Dermis blood vessel endothelial cell (primary cell): ENCODE data around the gene STAMBPL1. TPM values are rescaled to one million over a fixed set of nuclear protein-coding genes. Genes with fewer than 3 reads are reported as not detected.
"Not testable (repeated sequence)": the region's sequence is repeated elsewhere in the genome, so short reads cannot be mapped to it uniquely, and the experiment has no call there.

Source experiments
- DNase-seq: peaks from one replicate; pipeline ENCODE4 v3.0.0; 2010
- total RNA-seq: library from RNA; depleted of rRNA; stranded (reverse); fragments of >200 nt; gene quantifications from 2 replicates; pipeline ENCODE4 v1.2.3, GENCODE V29; 2014

The STAMBPL1 gene
- total RNA-seq = 1.0 and 1.4 TPM in 2 replicates

DNA sequence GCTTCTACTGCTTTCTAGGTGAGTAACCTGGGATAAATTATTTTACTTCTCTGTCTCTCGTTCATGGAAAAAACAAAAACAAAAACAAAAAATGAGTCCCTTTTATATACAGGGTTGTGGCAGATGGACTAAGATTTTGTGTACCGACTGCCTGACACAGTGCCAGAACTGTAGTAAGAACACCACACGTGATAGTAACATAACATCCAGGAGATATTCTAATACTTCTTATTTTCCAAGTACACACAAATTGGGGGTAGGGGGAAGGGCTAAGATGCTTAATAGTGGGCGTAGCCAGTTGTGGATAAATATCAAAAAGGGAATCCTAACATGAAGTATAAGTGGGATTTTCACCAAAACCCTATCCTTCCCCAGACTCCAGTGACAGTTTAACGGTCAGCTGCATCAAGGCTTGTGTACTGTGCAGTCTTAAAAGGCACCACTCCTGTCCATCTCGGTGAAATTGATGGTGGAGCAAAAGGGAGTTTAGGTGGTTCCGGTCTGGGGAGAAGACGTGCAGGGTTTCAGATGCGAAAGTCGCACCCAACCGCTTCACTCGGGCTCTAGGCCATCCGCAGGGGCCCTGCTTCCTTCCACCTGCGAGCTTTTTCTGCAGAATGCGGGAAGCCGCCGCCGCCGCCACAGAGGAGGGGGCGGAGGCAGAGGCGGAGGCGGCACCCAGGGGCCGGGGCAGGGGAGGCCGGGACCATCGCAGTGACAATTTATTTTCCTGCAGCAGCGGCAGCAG, at the start of gene STAMBPL1:
Gene STAMBPL1, plus strand, starts transcription at position 712 of the 748 bp plus-strand sequence. CDS start 21,464 bp downstream, outside the sequence.
- DNase-seq = no peak

GRCh38 chr10:88830643-88831268, 49.3 kb upstream of the STAMBPL1 start:
- DNase-seq = no peak

DNA sequence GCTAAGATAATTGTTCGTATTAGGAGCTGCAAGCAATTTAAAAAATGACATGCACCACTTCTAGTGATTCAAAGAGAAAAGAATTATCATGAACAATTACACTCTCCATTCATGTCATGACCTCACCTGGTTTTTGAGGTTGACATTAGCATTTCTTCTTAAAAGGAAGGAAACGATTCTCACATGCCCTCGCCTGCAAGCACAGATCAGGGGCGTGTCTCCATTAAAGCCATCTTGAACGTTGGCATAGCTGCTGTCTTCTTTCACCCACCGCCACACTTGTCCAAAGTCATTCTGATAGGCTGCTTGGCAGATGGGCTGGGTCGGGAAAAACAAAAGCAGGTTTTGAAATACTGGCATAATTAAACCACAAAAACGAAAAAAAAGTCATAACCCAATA, 48.3 kb upstream of the STAMBPL1 start:
- DNase-seq = no peak

GRCh38 chr10:88832376-88832775, 47.7 kb upstream of the STAMBPL1 start:
- DNase-seq = no peak

DNA sequence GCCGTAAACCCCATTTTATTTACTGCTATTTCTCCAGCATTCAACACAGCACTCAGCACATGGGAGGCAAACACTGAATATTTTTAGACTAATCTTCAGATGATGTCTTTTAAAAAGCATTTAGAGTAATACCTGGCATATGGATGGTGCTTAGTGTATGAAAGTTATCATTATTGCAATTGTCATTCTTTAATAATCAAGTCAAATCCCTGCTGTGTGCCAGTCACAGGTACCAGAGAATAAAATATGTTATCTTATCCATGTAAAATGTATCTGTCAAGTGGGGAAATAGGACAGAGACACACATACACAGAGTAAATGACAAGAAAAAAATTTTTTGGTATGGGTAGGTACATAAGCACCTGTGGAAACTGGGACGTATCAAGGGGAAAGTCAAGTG, 46.9 kb upstream of the STAMBPL1 start:
- no peak for DNase-seq

GRCh38 chr10:88833723-88834122, 46.3 kb upstream of the STAMBPL1 start:
- DNase-seq = no peak

DNA sequence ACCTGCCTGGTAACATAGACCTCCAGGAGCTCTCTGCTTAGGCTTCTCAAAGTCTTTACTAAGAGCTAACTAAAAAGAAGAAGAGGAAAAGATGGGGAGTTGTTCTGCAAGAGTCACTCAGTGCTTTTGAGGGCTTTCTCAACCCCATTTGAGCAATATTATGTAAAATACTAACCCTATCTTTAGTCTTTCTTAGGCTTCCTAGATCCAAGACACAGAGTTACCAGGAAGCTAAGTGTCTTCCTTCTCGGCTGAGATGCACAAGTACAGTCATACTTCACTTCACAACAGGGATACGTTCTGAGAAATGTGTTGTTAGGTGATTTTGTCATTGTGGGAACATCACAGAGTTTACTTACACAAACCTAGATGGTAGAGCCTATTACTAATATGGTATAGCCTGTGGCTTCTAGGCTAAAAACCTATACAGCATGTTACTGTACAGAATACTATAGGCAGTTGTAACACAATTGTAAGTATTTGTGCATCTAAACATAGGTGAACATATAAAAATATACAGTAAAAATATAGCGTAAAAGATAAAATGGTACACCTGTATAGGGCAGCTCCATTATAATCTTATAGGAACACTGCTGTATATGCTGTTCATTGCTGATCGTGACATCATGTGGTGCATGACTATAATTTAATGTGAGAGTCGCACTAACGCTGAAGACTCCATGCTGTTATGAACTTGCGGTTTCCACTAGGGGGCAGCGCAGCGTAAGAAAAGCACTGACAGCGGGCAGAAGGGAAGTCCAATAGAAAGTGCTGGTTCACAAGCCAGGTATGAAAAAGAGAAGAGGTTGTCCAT, 44.7 kb upstream of the STAMBPL1 start:
- peak; percentile 93 for DNase-seq

DNA sequence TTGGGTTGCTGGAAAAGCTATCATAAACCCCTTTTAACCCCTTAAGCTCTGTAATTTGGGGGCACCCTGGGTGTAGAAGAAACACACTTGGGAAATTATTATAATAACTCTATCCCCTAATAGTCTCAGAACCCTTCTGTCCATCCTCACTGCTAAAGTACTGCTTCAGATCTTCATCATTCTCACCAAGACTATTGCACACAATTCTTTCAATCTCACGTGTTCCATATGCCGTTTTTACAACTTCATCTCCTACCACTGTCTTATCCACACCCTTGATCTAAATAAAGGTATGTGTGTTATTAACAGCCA, 44.2 kb upstream of the STAMBPL1 start:
- no peak for DNase-seq

DNA sequence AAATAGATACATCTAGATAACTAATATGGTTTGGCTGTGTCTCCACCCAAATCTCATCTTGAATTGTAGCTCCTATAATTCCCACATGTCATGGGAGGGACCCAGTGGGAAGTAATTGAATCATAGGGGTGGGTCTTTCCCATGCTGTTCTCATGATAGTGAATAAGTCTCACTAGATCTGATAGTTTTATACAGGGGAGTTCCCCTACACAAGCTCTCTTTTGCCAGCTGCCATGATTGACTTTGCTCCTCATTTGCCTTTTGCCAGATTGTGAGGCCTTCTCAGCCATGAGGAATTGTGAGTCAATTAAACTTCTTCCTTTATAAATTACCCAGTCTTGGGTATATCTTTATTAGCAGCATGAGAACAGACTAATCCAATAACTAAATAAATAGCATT, 42.4 kb upstream of the STAMBPL1 start:
- DNase-seq = not testable (repeated sequence)

- no peak for DNase-seq
These were observed 41.2 kb upstream of the STAMBPL1 start for GRCh38 chr10:88838766-88839350.

- no peak for DNase-seq
These were observed 39.9 kb upstream of the STAMBPL1 start for GRCh38 chr10:88840104-88840503.

DNA sequence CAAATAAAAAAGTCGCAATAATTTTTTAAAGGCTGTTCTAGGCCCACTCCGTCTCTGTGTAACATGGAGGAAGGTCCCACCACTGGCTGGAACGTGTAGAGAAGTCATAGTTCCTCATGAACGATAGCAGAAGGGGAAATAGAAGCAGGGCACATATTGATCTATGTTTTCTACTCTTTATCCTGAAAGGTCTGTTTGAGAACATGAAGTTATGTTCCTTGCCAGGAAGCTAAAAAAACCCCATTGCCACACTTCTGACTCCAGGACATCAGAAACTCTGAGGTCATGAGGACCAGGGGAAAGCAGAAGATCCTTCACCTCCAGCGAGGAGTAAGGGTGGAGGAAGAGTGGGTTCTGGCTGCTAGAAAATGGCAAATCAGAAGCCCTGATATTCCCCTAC, 39.2 kb upstream of the STAMBPL1 start:
- no peak for DNase-seq

DNA sequence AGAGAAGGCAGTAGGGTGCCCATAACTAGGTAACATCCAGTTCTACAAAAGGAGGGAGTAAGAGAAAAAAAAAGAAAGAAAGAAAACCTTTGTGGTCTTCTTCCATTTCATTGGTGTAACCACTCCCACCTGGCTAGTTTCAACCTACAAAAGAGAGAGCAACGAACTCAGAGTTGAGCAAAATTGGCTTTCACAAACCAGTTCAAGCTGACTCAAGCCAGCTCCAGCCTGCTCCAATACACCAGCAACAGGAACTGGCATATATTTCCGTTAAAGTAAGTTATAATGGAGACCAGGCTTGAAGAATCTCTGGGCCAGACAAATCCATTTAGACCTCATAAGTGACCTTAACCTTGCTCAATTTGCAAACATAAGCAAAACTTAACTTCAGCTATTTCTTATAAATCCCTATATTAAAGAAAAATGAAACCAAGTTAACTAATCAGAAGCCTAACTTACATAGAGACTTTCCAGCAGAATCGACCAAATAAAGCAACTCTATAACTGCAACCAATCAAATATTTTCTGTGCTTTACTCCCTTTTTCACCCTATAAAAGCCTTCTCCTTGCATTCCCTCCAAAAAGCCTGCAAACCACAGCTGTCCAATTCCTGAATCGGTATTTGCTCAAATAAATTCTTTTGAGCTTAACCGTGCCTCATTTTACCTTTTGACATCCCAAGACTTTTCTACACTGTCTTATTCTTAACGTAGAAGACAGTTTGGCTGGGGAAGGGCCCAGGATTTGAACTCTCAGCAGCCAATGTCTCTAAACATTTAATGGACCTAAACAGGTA, 38.5 kb upstream of the STAMBPL1 start:
- no peak for DNase-seq

- DNase-seq = no peak
These were observed 36.9 kb upstream of the STAMBPL1 start for GRCh38 chr10:88843171-88843570.

- DNase-seq = peak; percentile 66
These were observed 31.5 kb upstream of the STAMBPL1 start for GRCh38 chr10:88848499-88848898.

DNA sequence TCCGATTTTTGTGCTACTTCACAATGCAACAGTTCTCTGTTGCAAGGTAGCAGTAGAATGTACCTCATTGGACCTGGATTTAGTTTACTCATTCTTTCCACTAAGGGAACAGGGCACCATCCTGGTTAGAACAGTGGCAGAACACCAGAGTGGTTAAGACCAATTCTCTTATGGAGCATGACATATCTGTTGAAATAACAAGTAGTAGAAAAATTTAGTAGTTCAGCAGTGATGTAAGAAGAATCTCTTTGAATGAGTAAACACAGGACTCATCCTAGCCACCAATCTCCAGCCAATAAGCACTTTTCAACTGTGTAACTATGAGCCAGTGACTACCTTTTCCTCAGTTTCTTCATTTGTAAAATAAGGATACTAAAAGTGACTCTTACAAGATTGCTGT, 30.8 kb upstream of the STAMBPL1 start:
- DNase-seq = no peak

- DNase-seq = no peak
These were observed 29.3 kb upstream of the STAMBPL1 start for GRCh38 chr10:88850712-88851111.

DNA sequence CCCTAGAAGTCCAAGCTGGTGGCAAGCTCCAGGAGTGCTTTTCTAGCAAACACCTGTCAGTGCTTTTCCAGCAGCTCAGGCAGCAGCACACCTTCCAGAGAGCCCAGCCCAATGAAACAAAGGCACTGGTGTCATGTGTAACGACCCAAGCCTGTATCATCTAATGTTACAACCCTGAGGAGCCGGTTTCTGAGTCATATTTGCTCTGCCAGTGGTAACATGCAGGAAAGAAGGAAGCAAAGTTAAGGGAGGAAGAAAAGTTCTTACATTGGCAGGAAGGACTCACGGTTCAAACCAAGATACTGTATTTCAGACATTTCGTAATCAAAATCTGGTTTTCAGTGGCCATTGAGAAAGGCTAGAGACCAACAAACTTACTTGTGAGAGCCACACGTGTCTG, 28.3 kb upstream of the STAMBPL1 start, which contains the start of gene ANKRD22:
Gene ANKRD22, minus strand, starts transcription at position 139 of the 400 bp plus-strand sequence. CDS start 237 bp downstream, outside the sequence.
- no peak for DNase-seq

DNA sequence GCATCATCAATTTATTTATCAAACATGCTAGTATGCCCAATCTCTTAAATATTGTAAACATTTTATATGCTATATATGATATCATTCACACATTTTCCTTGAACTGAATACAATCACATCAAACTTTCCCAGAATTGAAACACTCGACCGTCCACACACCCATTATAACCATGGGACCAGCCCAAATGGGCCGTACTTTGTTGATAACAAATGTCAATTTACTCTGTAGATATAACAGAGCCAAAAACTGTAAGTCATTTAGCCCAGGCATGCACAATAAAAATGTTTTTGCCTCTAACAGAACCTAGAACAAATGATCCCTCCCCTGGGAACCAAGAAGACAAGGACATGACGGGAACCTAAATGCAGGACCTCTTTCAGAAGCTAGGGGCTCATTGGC, 27.7 kb upstream of the STAMBPL1 start:
- no peak for DNase-seq

DNA sequence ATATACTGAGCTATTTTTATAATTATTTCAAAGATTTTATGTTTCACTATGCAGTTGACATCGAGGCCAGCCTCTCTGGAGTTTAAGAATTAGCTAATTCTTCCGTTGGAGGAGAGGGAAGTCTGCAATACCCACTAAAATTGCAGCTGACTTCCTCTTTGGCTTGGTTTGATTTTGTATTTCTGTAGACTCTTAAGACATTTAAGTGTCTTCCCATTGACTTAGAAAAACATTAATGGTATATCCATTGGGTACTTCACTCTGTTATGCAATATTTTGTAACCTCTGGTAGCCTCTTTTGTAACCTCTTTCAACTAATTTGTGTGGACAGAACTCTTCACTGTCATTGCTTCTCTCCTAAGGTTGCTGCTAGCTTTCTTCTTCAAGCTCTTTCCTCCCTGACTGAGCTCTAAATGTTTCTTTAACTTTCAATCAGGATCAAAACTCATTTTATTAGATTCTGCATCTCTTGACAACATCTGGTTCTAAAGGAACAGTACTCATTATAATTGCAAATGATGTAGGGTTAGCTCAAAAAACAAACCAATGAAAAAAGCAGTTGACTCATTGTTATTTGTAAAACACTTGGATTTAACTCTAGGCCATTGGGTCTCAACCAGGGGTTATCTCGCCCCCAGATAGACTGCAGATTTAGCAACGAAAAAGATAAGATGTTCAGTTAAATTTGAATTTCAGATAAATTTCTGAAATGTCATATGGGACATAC, 26.7 kb upstream of the STAMBPL1 start:
- no peak for DNase-seq

DNA sequence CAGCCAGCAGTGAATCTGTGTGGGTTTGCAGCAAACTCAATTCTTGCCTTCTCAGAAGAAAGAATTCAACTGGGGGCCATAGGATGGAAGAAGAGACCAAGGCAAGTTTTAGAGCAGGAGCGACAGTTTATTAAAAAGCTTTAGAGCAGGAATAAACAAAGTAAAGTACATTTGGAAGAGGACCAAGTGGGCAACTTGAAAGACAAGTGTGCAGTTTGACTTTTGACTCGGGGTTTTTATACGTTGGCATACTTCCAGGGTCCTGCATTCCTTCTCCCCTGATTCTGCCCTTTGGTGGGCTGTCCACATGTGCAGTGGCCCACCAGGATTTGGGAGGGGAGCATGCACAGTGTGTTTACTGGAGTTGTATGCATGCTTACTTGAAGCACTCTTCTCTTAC, 25.4 kb upstream of the STAMBPL1 start:
- no peak for DNase-seq

DNA sequence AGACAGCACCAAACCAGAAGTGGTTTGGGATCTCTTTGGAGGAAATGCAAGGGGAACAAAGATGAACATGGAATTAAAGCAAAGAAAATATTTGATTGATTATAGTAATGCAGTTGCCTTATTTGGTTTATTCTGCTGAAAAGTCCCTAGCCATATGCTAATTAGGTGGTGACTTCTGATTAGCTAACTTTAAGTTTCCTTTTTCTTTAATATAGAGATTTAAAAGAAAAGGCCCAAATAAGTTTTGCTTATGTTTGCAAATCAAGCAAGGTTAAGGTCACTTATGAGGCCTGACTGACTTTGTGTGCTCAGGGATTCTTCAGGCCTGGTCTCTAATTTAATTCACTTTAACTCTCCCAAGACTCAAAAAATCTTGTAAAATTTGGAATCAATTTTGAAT, 22.2 kb upstream of the STAMBPL1 start:
- DNase-seq = no peak
